Osteocyte (in vitro differentiated cells): ENCODE results near the gene RAC3. TPM values are rescaled to one million over a fixed set of nuclear protein-coding genes. Genes with fewer than 3 reads are reported as not detected.

Experiments used
- DNase-seq: peaks from one replicate; pipeline ENCODE4 v3.0.0; 2021; ENCODE audit warnings: mixed read lengths; ENCODE audit not compliant: unreplicated experiment; ENCODE audit errors: extremely low spot score
- H3K27ac Mint-ChIP-seq: one replicate; pipeline ENCODE4 v1.8.0; 2021; ENCODE audit warnings: mild to moderate bottlenecking, mixed read lengths; ENCODE audit not compliant: unreplicated experiment
- H3K27me3 Mint-ChIP-seq: one replicate; pipeline ENCODE4 v1.8.0; 2021; ENCODE audit warnings: mixed read lengths; ENCODE audit not compliant: unreplicated experiment
- H3K36me3 Mint-ChIP-seq: one replicate; pipeline ENCODE4 v1.8.0; 2021; ENCODE audit warnings: mixed read lengths; ENCODE audit not compliant: unreplicated experiment
- H3K4me1 Mint-ChIP-seq: one replicate; pipeline ENCODE4 v1.8.0; 2021; ENCODE audit warnings: mixed read lengths; ENCODE audit not compliant: unreplicated experiment
- H3K4me3 Mint-ChIP-seq: one replicate; pipeline ENCODE4 v1.8.0; 2021; ENCODE audit warnings: mild to moderate bottlenecking, moderate library complexity, mixed read lengths; ENCODE audit not compliant: unreplicated experiment
- H3K9me3 Mint-ChIP-seq: one replicate; pipeline ENCODE4 v1.8.0; 2021; ENCODE audit warnings: mixed read lengths; ENCODE audit not compliant: unreplicated experiment
- total RNA-seq: library from RNA; stranded (reverse); gene quantifications from 2 replicates; pipeline ENCODE4 v1.2.1, GENCODE V29; 2021
- TF ChIP-seq, protein P1 (sequence below): fragments of 200-600 bp; sonication (generic); IDR thresholded peaks from 2 replicates; pipeline ENCODE4 v1.5.0; 2021; ENCODE audit warnings: antibody characterized with exemption, mild to moderate bottlenecking, moderate library complexity

RAC3 gene
- total RNA-seq, 1 donor from 2014 or later: 19.4 TPM

GRCh38 chr17:82080789-82081464 lies 49.4 kb downstream of the RAC3 start:
- peaks cover 12% of the 10 kb centered on the region for H3K36me3 Mint-ChIP-seq
- TF ChIP-seq, protein P1, sequence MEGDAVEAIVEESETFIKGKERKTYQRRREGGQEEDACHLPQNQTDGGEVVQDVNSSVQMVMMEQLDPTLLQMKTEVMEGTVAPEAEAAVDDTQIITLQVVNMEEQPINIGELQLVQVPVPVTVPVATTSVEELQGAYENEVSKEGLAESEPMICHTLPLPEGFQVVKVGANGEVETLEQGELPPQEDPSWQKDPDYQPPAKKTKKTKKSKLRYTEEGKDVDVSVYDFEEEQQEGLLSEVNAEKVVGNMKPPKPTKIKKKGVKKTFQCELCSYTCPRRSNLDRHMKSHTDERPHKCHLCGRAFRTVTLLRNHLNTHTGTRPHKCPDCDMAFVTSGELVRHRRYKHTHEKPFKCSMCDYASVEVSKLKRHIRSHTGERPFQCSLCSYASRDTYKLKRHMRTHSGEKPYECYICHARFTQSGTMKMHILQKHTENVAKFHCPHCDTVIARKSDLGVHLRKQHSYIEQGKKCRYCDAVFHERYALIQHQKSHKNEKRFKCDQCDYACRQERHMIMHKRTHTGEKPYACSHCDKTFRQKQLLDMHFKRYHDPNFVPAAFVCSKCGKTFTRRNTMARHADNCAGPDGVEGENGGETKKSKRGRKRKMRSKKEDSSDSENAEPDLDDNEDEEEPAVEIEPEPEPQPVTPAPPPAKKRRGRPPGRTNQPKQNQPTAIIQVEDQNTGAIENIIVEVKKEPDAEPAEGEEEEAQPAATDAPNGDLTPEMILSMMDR: no peak
- no peak overlapping the region for H3K4me3 Mint-ChIP-seq
- H3K27me3 Mint-ChIP-seq: no peaks in the 10 kb centered on the region
- DNase-seq: no peak
- H3K27ac Mint-ChIP-seq: no peak overlapping the region
- H3K4me1 Mint-ChIP-seq: no peaks in the 10 kb centered on the region
- H3K9me3 Mint-ChIP-seq: no peaks in the 10 kb centered on the region

GRCh38 chr17:82081546-82081945 lies 50.1 kb downstream of the RAC3 start:
- no peak overlapping the region for H3K4me3 Mint-ChIP-seq
- no peak for DNase-seq
- no peaks in the 10 kb centered on the region for H3K9me3 Mint-ChIP-seq
- H3K4me1 Mint-ChIP-seq: no peaks in the 10 kb centered on the region
- TF ChIP-seq, protein P1: no peak
- no peak overlapping the region for H3K27ac Mint-ChIP-seq
- H3K27me3 Mint-ChIP-seq: no peaks in the 10 kb centered on the region
- H3K36me3 Mint-ChIP-seq: peaks cover 12% of the 10 kb centered on the region

- no peaks in the 10 kb centered on the region for H3K9me3 Mint-ChIP-seq
- no peak overlapping the region for H3K27ac Mint-ChIP-seq
- DNase-seq: no peak
- no peak overlapping the region for H3K4me3 Mint-ChIP-seq
- no peaks in the 10 kb centered on the region for H3K27me3 Mint-ChIP-seq
- TF ChIP-seq, protein P1: no peak
- no peaks in the 10 kb centered on the region for H3K4me1 Mint-ChIP-seq
- peaks cover 12% of the 10 kb centered on the region for H3K36me3 Mint-ChIP-seq
Measured at GRCh38 chr17:82081966-82082365, 50.5 kb downstream of the RAC3 start.

DNA sequence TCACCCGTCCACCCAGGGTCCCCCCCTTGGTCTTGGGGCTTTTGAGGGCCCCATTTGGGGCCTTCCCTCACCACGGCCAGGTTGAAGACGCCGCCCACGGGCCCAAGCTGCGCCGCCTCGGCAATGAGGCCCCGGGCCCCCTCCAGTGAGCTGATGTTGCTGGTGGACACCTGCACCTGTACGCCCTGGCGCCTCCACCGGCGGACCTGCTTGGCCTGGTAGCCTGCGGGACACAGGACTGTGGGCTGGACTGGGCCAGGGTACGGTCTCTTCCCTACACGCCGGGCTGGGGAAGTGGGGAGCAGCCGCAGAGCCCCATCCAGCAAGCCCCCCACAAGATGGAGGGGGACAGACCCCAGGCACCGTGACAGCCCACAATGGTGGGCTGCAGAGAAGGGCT lies 51.0 kb downstream of the RAC3 start:
- Mint-ChIP-seq H3K27me3 (no peaks in the 10 kb centered on the region), H3K36me3 (peaks cover 12% of the 10 kb centered on the region), H3K27ac (no peak overlapping the region), H3K4me3 (no peak overlapping the region), H3K9me3 (no peaks in the 10 kb centered on the region), H3K4me1 (no peaks in the 10 kb centered on the region)
- no peak for DNase-seq
- TF ChIP-seq, protein P1: no peak

DNA sequence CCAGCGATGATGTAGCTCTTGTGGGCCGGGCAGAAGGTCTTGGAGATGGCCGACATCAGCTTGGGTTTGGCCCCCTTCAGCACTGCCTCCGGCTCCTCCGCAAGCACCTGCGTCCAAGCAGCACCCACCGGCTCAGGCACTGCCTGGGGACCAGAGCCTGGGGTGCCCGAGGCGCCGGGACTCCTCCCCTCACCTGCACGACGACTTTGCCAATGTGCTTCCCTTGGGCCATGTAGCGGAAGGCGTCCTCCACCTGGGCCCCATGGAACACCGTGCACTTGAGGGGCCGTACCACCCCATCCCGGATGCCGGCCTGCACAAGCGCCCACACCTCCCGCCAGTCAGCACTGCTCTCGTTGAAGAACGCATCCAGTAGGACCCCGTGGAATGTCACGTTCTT lies 51.5 kb downstream of the RAC3 start:
- no peak for DNase-seq
- H3K27ac Mint-ChIP-seq: no peak overlapping the region
- H3K4me1 Mint-ChIP-seq: no peaks in the 10 kb centered on the region
- no peaks in the 10 kb centered on the region for H3K27me3 Mint-ChIP-seq
- H3K36me3 Mint-ChIP-seq: peaks cover 15% of the 10 kb centered on the region
- H3K4me3 Mint-ChIP-seq: no peak overlapping the region
- no peaks in the 10 kb centered on the region for H3K9me3 Mint-ChIP-seq
- TF ChIP-seq, protein P1: no peak

Other genes starting within 250 kb of the RAC3 start
- gene GCGR, start 227.5 kb upstream of the RAC3 start, total RNA-seq: not detected in 2 replicates
- 169 and 176 TPM in 2 replicates for gene MCRIP1, start 198.4 kb upstream of the RAC3 start, total RNA-seq
- 0.62 TPM in 1 of 2 replicates, not detected in the other for gene PPP1R27, start 196.6 kb upstream of the RAC3 start, total RNA-seq
- gene P4HB, start 171.1 kb upstream of the RAC3 start, total RNA-seq: 792 and 837 TPM in 2 replicates
- 430 and 433 TPM in 2 replicates for gene ARHGDIA, start 160.3 kb upstream of the RAC3 start, total RNA-seq
- 72.6 and 78.5 TPM in 2 replicates for gene ALYREF, start 140.1 kb upstream of the RAC3 start, total RNA-seq
- 119 and 138 TPM in 2 replicates for gene ANAPC11, start 140.0 kb upstream of the RAC3 start, total RNA-seq
- 0.56 and 0.68 TPM in 2 replicates for gene NPB, start 129.4 kb upstream of the RAC3 start, total RNA-seq
- gene PCYT2, start 120.3 kb upstream of the RAC3 start, total RNA-seq: 33.2 and 38.0 TPM in 2 replicates
- 18.8 and 20.9 TPM in 2 replicates for gene SIRT7, start 113.5 kb upstream of the RAC3 start, total RNA-seq
- 34.7 and 35.6 TPM in 2 replicates for gene MAFG, start 103.9 kb upstream of the RAC3 start, total RNA-seq
- gene PYCR1, start 94.4 kb upstream of the RAC3 start, total RNA-seq: 123 and 128 TPM in 2 replicates
- gene MYADML2, start 84.4 kb upstream of the RAC3 start, total RNA-seq: not detected in 2 replicates
- 0.30 TPM in 1 of 2 replicates, not detected in the other for gene NOTUM, start 70.5 kb upstream of the RAC3 start, total RNA-seq
- gene ASPSCR1, start 54.0 kb upstream of the RAC3 start, total RNA-seq: 45.9 and 47.1 TPM in 2 replicates
- 29.4 and 31.7 TPM in 2 replicates for gene CENPX, start 8.8 kb upstream of the RAC3 start, total RNA-seq
- 9.4 and 9.8 TPM in 2 replicates for gene LRRC45, start 8.4 kb upstream of the RAC3 start, total RNA-seq
- gene DCXR, start 6.0 kb downstream of the RAC3 start, total RNA-seq: 69.0 and 71.0 TPM in 2 replicates
- 37.3 and 41.0 TPM in 2 replicates for gene RFNG, start 20.1 kb downstream of the RAC3 start, total RNA-seq
- gene GPS1, start 20.2 kb downstream of the RAC3 start, total RNA-seq: 100 and 108 TPM in 2 replicates
- 69.3 and 73.3 TPM in 2 replicates for gene DUS1L, start 34.1 kb downstream of the RAC3 start, total RNA-seq
- 134 and 136 TPM in 2 replicates for gene FASN, start 66.6 kb downstream of the RAC3 start, total RNA-seq
- 50.8 and 57.9 TPM in 2 replicates for gene CCDC57, start 181.2 kb downstream of the RAC3 start, total RNA-seq
- gene SLC16A3, start 197.4 kb downstream of the RAC3 start, total RNA-seq: 12.9 and 18.1 TPM in 2 replicates
- gene CSNK1D, start 242.0 kb downstream of the RAC3 start, total RNA-seq: 118 and 124 TPM in 2 replicates